GM12891 (cell line): ENCODE results near the gene SYNE1.

Source experiments
- PAX5 ChIP-seq: IDR thresholded peaks from 2 replicates; pipeline ENCODE4 v1.6.1; 2011; ENCODE audit warnings: low read length, moderate library complexity, mild to moderate bottlenecking; ENCODE audit not compliant: insufficient read depth, severe bottlenecking
- POLR2A ChIP-seq: IDR thresholded peaks from 2 replicates; pipeline ENCODE4 v1.6.1; 2011; ENCODE audit warnings: low read depth, low read length, control low read depth
- POLR2AphosphoS5 ChIP-seq: IDR thresholded peaks from 2 replicates; pipeline ENCODE4 v1.6.1; 2011; ENCODE audit warnings: low read depth, low read length, control low read depth
- POU2F2 ChIP-seq: IDR thresholded peaks from 2 replicates; pipeline ENCODE4 v1.6.1; 2011; ENCODE audit warnings: low read depth, mild to moderate bottlenecking, control low read depth, low read length, moderate library complexity
- SPI1 ChIP-seq: IDR thresholded peaks from 2 replicates; pipeline ENCODE4 v1.6.1; 2011; ENCODE audit warnings: low read depth, low read length, control low read depth
- TAF1 ChIP-seq: IDR thresholded peaks from 2 replicates; pipeline ENCODE4 v1.6.1; 2011; ENCODE audit warnings: low read depth, low read length, control low read depth

- no peak for TF ChIP-seq POLR2A
- TF ChIP-seq POLR2AphosphoS5, result no peak
- no peak for TF ChIP-seq TAF1
- TF ChIP-seq POU2F2, result no peak
- no peak for TF ChIP-seq PAX5
- no peak for TF ChIP-seq SPI1
Measured at GRCh38 chr6:152117156-152118133, 519.7 kb downstream of the SYNE1 start.
